Left kidney (tissue), 2 donors: ENCODE data around the gene RSPO4. TPM values are rescaled to one million over a fixed set of nuclear protein-coding genes. Genes with fewer than 3 reads are reported as not detected.

Experiments
- DNase-seq: peaks from one replicate; pipeline ENCODE4 v3.0.0-alpha.2; 2013
- polyA plus RNA-seq: library from polyadenylated mRNA; unstranded; fragments of 120-200 nt; gene quantifications from one replicate; pipeline ENCODE4 v1.2.1, GENCODE V29; 2013; ENCODE audit not compliant: insufficient read length

The RSPO4 gene
- polyA plus RNA-seq, 1 donor, result 2.3 TPM

GRCh38 chr20:944148-944547, 58.0 kb downstream of the RSPO4 start:
- no peak for DNase-seq

DNA sequence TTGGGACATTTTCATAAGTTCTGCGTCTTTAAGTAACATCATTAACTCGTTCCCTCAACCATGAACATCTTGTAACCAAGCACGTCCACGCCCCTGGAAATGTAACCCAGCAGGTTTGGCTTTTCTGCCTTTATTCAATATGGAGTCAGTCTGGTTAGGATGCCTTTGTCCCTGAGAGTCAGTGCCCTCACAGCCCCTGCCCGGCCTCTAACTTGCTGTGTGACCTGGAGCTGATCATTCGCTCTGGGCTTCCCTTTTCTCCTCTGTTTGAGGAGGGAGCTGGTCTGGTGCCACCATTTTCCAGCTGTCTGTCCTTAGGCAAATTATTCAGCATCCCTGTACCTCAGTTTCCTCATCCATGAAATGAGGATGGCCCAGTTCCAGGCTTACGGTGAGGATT, 59.5 kb downstream of the RSPO4 start:
- DNase-seq, result no peak

DNA sequence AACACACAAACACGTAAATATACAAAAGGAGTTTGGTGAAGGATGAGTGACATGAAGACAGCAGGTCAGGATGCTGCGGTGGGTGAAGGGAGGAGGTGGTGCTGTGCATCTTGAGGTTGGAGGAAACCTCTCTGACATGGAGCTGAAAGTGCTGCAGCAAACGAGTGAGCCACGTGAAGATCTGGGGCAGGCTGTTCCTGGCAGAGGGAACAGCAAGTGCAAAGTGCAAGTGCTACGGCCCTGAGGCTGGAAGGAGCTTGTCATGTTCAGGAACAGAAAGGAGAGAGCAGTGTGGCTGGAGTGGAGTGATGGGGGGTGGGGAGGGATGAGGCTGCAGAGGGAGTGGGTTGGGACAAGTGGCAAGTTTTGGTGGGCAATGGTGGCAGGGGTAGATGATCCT, 61.2 kb downstream of the RSPO4 start:
- DNase-seq, result no peak

GRCh38 chr20:939606-940005, 62.5 kb downstream of the RSPO4 start:
- no peak for DNase-seq

- no peak for DNase-seq
Measured at GRCh38 chr20:934186-934840, 67.8 kb downstream of the RSPO4 start.

DNA sequence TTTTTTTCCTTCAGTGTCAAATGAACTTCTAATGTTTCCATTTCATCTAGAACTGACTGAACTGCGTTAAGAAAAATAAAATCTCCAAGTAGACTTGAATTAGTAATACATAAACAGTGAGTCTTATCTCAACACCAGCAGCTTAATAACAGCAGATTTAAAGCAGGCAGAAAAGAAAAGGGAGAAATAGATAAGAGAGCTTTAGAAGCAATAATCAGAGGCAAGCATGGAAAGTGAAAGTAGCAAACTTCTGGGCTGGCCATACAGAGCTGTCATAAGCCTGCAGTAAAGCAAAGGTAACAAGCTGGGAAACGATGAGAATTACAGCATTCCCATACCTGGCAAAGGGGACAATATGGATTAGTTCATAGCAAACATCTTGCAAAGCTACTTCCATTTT, 69.1 kb downstream of the RSPO4 start:
- no peak for DNase-seq

GRCh38 chr20:931401-931800, 70.7 kb downstream of the RSPO4 start:
- DNase-seq, result no peak

- no peak for DNase-seq
Measured at GRCh38 chr20:926670-927069, 75.4 kb downstream of the RSPO4 start.

- no peak for DNase-seq
Measured at GRCh38 chr20:925516-925915, 76.6 kb downstream of the RSPO4 start.

GRCh38 chr20:924639-925038, 77.5 kb downstream of the RSPO4 start:
- DNase-seq, result no peak

- no peak for DNase-seq
Measured at GRCh38 chr20:922781-923180, 79.3 kb downstream of the RSPO4 start.

- DNase-seq, result no peak
Measured at GRCh38 chr20:921068-921467, 81.0 kb downstream of the RSPO4 start.

- DNase-seq, result no peak
Measured at GRCh38 chr20:920311-920710, 81.8 kb downstream of the RSPO4 start.

DNA sequence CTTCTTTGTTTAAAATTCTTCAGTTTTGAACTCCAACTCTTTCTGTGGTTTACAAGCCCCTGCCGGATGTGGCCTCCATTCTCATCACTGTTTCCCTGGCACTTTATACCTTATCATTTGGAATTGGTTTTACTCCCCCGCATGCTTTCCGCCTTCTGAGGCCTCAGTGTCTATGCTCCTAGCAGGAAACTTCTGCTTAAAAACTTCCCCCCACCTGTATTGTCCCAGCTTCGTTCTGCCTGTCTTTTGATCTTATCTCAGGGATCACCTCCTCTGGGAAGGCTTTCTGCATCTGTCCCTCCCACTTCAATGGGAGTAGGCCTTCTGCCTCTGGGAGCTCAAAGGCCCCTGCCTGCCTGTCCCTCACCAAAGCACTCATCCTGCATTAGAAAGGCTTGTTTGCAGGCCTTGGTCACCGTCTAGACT, 82.6 kb downstream of the RSPO4 start:
- DNase-seq, result no peak

DNA sequence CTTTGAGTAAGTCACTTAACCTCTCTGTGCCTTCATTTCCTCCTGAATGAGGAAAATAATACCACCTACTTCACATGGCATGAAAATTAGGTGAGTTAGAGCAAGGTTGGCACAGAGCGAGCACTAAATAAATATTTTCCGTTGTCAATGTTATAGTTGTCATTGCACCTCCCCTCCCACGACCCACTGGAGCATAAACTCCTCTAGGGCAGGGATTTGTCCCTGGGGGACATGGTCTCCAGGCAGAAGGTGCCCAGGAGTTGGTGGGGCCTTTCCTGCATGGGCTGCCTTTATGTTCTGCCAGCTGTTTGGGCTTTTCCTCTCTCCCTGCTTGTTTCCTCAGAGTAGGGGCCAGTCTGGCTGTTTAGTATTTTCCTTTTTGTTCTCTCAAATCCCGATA, 84.7 kb downstream of the RSPO4 start:
- DNase-seq, result no peak

DNA sequence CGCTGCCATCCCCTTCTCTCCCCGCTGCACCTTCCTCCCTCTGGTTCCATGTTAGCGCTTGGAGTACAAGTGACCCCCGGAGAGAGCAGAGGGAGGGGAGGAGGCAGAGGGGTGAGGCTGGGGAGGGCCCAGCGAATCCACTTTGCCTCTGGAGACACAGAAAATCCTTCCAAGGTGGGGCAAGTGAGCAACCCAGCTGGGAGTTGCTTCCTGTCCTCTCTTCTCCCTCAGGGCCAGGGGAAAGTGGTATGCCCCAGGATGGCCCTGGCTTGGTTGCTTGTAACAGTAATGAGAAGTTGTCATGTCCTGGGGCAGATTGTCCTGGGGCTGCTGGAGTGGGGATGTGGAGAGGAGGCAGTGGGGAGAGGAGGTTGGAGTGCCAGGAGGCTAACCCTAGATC, 85.3 kb downstream of the RSPO4 start:
- no peak for DNase-seq

DNA sequence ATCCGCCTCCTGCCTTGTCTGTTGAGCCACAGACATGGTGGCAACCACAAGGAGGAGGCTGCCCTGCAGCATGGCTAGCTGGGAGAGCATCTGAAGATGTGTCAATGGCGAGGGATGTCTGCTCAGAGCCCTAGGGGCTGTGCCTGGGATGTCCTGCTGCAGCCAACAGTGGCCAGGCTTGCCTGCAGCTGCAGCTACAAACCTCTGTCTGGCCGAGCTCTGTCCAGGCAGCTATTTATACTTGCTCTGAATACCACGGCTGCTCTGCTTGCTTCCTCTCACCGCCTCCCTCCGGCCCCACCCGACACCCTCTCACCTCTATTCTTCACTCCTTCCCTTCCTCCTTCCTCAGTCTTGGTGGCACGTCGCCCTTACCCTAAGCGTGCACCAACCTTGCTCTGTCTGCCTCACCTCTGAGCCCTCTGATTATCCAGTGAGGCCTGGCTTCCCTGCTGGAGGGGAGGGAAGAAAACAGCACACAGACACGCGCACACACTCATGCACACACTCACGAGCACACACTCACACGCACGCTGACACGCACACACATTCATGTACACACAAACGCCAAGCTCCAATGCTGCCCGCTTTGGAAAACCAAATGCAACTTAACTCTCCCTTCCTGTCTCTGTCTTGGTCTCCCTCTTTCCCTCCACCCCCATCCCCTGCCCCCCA, 85.8 kb downstream of the RSPO4 start, which contains the start of gene ANGPT4:
TSS of gene ANGPT4 (minus strand) at position 210 of the 675 bp plus-strand sequence. CDS start at position 90, 120 bp downstream.
- no peak for DNase-seq

- no peak for DNase-seq
Measured at GRCh38 chr20:914727-915498, 87.2 kb downstream of the RSPO4 start.

DNA sequence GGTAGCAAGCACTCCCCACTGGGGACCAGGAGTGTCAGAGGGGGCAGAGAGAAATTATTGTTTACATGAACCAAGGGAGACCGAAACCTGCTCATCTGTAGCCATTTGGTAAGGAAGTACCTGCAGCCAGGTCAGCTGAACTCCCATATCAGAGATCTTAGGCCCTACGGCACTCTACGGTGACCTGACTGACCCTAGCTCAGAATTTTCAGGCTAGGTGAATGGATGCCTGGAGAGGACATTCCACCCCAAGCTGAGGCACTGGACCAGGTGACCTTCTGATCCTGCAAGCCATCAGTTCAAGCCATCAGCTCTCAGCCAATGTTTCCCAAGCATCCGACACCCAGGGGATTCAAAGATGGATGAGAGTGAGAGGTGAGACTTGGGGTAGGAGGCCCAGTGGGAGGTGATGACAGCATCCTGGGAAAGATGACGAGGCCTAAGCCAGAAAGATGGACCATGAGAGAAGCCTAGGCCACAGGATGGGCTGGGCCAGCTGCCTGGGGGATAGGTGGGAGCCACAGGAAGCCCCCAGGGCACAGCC, 88.7 kb downstream of the RSPO4 start:
- no peak for DNase-seq

GRCh38 chr20:911882-912600, 90.1 kb downstream of the RSPO4 start:
- DNase-seq, result no peak

- no peak for DNase-seq
Measured at GRCh38 chr20:910870-911770, 91.0 kb downstream of the RSPO4 start.
